Liver (tissue), 9 donors: ENCODE measurements around the gene SLC6A18. TPM values are rescaled to one million over a fixed set of nuclear protein-coding genes. Genes with fewer than 3 reads are reported as not detected.

ENCODE experiments used
- DNase-seq: peaks from one replicate; pipeline ENCODE4 v3.0.0-alpha.2; 2017; ENCODE audit warnings: low spot score
- H3K27ac ChIP-seq, 2 donors: one replicate each; pipeline ENCODE4 v1.7.0; 2013; ENCODE audit warnings: inconsistent platforms in 2 of 2, low read length in 2 of 2, control low read depth in 1 of 2, low read depth in 1 of 2, mild to moderate bottlenecking in 1 of 2
- H3K27me3 ChIP-seq, 4 donors: one replicate each; pipeline versions ENCODE4 v1.6.1 to v1.7.0; 2013; ENCODE audit warnings: low read length in 3 of 4, inconsistent platforms in 1 of 4, mild to moderate bottlenecking in 1 of 4, moderate library complexity in 1 of 4; ENCODE audit not compliant: control insufficient read depth in 4 of 4, insufficient read depth in 4 of 4
- H3K36me3 ChIP-seq, 4 donors: one replicate each; pipeline versions ENCODE4 v1.6.1 to v1.7.0; 2013; ENCODE audit warnings: low read length in 3 of 4, mild to moderate bottlenecking in 3 of 4, low read depth in 1 of 4, moderate library complexity in 1 of 4; ENCODE audit not compliant: control insufficient read depth in 4 of 4, insufficient read depth in 3 of 4
- H3K4me1 ChIP-seq, 4 donors: one replicate each; pipeline versions ENCODE4 v1.6.1 to v1.7.0; 2013; ENCODE audit warnings: low read length in 3 of 4, mild to moderate bottlenecking in 3 of 4, moderate library complexity in 1 of 4; ENCODE audit not compliant: control insufficient read depth in 4 of 4, insufficient read depth in 4 of 4
- H3K4me3 ChIP-seq, 3 donors: one replicate each; pipeline versions ENCODE4 v1.6.1 to v1.7.0; 2013; ENCODE audit warnings: low read length in 3 of 3, control low read depth in 1 of 3, low read depth in 1 of 3, mild to moderate bottlenecking in 1 of 3
- H3K9ac ChIP-seq, 2 donors: one replicate each; pipeline ENCODE4 v1.7.0; 2013; ENCODE audit warnings: low read length in 2 of 2, mild to moderate bottlenecking in 2 of 2, moderate library complexity in 2 of 2, control low read depth in 1 of 2, low read depth in 1 of 2
- H3K9me3 ChIP-seq, 4 donors: one replicate each; pipeline versions ENCODE4 v1.6.1 to v1.7.0; 2013; ENCODE audit warnings: low read length in 3 of 4; ENCODE audit not compliant: control insufficient read depth in 4 of 4
- EGR1 ChIP-seq, 2 donors: IDR thresholded peaks; 2 replicates each; pipeline ENCODE4 v1.6.1; 2016 to 2018; ENCODE audit warnings: antibody characterized with exemption in 2 of 2, low read depth in 2 of 2
- FOXA1 ChIP-seq: IDR thresholded peaks from 2 replicates; pipeline ENCODE4 v1.6.1; 2016; ENCODE audit warnings: antibody characterized with exemption
- FOXA2 ChIP-seq: IDR thresholded peaks from 2 replicates; pipeline ENCODE4 v1.6.1; 2016; ENCODE audit warnings: antibody characterized with exemption
- GABPA ChIP-seq, 2 donors: IDR thresholded peaks in 1 of 2; conservative IDR thresholded peaks in 1 of 2; 2 replicates each; pipeline ENCODE4 v1.6.1; 2016; ENCODE audit warnings: antibody characterized with exemption in 2 of 2, mild to moderate bottlenecking in 1 of 2, moderate library complexity in 1 of 2
- HNF4A ChIP-seq, 2 donors: conservative IDR thresholded peaks; 2 replicates each; pipeline ENCODE4 v1.6.1; 2016; ENCODE audit warnings: antibody characterized with exemption in 2 of 2, mild to moderate bottlenecking in 2 of 2
- HNF4G ChIP-seq: IDR thresholded peaks from 2 replicates; pipeline ENCODE4 v1.6.1; 2016; ENCODE audit warnings: antibody characterized with exemption
- JUND ChIP-seq, 2 donors: IDR thresholded peaks; 2 replicates each; pipeline ENCODE4 v1.6.1; 2016; ENCODE audit warnings: antibody characterized with exemption in 2 of 2
- NR2F2 ChIP-seq: IDR thresholded peaks from 2 replicates; pipeline ENCODE4 v1.6.1; 2016; ENCODE audit warnings: antibody characterized with exemption
- RAD21 ChIP-seq, 2 donors: IDR thresholded peaks; 2 replicates each; pipeline ENCODE4 v1.6.1; 2016; ENCODE audit warnings: antibody characterized with exemption in 2 of 2, mild to moderate bottlenecking in 2 of 2
- RXRA ChIP-seq, 2 donors: IDR thresholded peaks; 2 replicates each; pipeline ENCODE4 v1.6.1; 2017 to 2018; ENCODE audit warnings: antibody characterized with exemption in 2 of 2, mild to moderate bottlenecking in 1 of 2
- SP1 ChIP-seq: IDR thresholded peaks from 2 replicates; pipeline ENCODE4 v1.6.1; 2018; ENCODE audit warnings: antibody characterized with exemption, mild to moderate bottlenecking
- TAF1 ChIP-seq: conservative IDR thresholded peaks from 2 replicates; pipeline ENCODE4 v1.6.1; 2016; ENCODE audit warnings: antibody characterized with exemption, mild to moderate bottlenecking
- YY1 ChIP-seq: IDR thresholded peaks from 2 replicates; pipeline ENCODE4 v1.6.1; 2016; ENCODE audit warnings: antibody characterized with exemption, mild to moderate bottlenecking
- WGBS: extraction: QIAGEN DNeasy Blood & Tissue Kit; methylation state at CpG from one replicate; pipeline ENCODE4 v1.1.7; 2013; 5-methylcytosine and 5-hydroxymethylcytosine counted together
- polyA plus RNA-seq, 2 donors: library from polyadenylated mRNA; stranded (reverse) in 1 of 2; unstranded in 1 of 2; fragments of 200-250 nt in 1 of 2; fragments of >200 nt in 1 of 2; fragmentation: Nextera tagmentation in 1 of 2; extraction: Ambion mirVana in 1 of 2; gene quantifications; one replicate each; pipeline versions ENCODE4 v1.2.1 to v1.2.3, GENCODE V29; 2013 to 2015
- total RNA-seq, 2 donors: library from RNA; depleted of rRNA; stranded (reverse); fragments of >200 nt; gene quantifications; one replicate each; pipeline ENCODE4 v1.2.3, GENCODE V29; 2014
- TF ChIP-seq, protein P1 (sequence below): IDR thresholded peaks from 2 replicates; pipeline ENCODE4 v1.6.1; 2016; ENCODE audit warnings: antibody characterized with exemption
- TF ChIP-seq, protein P2 (sequence below): IDR thresholded peaks from 2 replicates; pipeline ENCODE4 v1.6.1; 2016; ENCODE audit warnings: antibody characterized with exemption, mild to moderate bottlenecking
- TF ChIP-seq, protein P3 (sequence below): fragments of 150-350 bp; IDR thresholded peaks from 2 replicates; pipeline ENCODE4 v1.5.1; 2017; ENCODE audit warnings: improper control_type of control experiment, low read depth, low read length; ENCODE audit not compliant: missing input control
- TF ChIP-seq, protein P4 (sequence below): IDR thresholded peaks from 2 replicates; pipeline ENCODE4 v1.6.1; 2016; ENCODE audit warnings: antibody characterized with exemption
- TF ChIP-seq, protein P5 (sequence below): IDR thresholded peaks from 2 replicates; pipeline ENCODE4 v1.6.1; 2016; ENCODE audit warnings: antibody characterized with exemption
- donor health status: healthy.
- donor health status: healthy.
- donor health status: healthy.
- donor health status: healthy.
- donor health status: healthy.

SLC6A18 gene
- total and polyA plus RNA-seq, 4 donors = not detected

DNA sequence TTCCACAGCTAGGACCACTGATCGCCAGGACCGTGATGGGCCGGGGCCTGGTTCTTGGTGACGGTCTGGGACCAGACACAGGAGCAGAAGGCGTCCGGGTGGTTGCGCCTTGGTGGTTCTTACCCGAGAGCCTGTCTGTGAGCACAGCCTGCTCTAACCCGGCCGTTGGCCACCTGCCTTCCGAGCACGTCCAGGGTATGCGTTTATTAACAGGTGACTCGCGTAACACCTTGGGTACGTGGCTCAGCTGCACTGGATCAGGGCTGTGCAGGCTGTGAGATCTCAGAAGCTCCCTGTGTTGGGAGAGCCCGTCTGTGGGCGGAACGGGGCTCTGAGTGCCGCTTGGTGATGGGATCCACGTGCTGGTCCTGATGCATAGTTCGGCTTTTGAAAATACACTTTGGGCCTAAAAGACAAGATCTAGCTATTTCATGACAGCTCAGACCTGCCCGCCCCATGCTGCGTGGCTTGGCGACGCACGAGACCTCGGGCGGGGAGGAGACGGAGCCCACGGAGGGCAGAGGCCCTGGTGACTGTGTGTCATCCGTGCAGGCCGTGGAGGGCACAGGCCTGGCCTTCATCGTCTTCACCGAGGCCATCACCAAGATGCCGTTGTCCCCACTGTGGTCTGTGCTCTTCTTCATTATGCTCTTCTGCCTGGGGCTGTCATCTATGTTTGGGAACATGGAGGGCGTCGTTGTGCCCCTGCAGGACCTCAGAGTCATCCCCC is 6.7 kb upstream of the SLC6A18 start:
- H3K9ac ChIP-seq = no peak overlapping the region
- TF ChIP-seq TAF1 (no peak), YY1 (no peak), EGR1 (IDR thresholded peaks at IDR 0.05; ENCODE audit: low read depth in 2 of 2) (no peak), FOXA2 (no peak), HNF4G (no peak), HNF4A (conservative IDR thresholded peaks at IDR 0.05) (no peak), JUND (IDR thresholded peaks at IDR 0.05) (no peak), GABPA (IDR thresholded peaks at IDR 0.05 in 1 of 2, conservative IDR thresholded peaks at IDR 0.05 in 1 of 2) (no peak), SP1 (no peak), RAD21 (IDR thresholded peaks at IDR 0.05) (no peak), NR2F2 (no peak), FOXA1 (no peak), RXRA (IDR thresholded peaks at IDR 0.05) (no peak)
- TF ChIP-seq, protein P1, sequence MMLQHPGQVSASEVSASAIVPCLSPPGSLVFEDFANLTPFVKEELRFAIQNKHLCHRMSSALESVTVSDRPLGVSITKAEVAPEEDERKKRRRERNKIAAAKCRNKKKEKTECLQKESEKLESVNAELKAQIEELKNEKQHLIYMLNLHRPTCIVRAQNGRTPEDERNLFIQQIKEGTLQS = no peak
- TF ChIP-seq, protein P2, sequence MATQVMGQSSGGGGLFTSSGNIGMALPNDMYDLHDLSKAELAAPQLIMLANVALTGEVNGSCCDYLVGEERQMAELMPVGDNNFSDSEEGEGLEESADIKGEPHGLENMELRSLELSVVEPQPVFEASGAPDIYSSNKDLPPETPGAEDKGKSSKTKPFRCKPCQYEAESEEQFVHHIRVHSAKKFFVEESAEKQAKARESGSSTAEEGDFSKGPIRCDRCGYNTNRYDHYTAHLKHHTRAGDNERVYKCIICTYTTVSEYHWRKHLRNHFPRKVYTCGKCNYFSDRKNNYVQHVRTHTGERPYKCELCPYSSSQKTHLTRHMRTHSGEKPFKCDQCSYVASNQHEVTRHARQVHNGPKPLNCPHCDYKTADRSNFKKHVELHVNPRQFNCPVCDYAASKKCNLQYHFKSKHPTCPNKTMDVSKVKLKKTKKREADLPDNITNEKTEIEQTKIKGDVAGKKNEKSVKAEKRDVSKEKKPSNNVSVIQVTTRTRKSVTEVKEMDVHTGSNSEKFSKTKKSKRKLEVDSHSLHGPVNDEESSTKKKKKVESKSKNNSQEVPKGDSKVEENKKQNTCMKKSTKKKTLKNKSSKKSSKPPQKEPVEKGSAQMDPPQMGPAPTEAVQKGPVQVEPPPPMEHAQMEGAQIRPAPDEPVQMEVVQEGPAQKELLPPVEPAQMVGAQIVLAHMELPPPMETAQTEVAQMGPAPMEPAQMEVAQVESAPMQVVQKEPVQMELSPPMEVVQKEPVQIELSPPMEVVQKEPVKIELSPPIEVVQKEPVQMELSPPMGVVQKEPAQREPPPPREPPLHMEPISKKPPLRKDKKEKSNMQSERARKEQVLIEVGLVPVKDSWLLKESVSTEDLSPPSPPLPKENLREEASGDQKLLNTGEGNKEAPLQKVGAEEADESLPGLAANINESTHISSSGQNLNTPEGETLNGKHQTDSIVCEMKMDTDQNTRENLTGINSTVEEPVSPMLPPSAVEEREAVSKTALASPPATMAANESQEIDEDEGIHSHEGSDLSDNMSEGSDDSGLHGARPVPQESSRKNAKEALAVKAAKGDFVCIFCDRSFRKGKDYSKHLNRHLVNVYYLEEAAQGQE = no peak
- TF ChIP-seq, protein P3, sequence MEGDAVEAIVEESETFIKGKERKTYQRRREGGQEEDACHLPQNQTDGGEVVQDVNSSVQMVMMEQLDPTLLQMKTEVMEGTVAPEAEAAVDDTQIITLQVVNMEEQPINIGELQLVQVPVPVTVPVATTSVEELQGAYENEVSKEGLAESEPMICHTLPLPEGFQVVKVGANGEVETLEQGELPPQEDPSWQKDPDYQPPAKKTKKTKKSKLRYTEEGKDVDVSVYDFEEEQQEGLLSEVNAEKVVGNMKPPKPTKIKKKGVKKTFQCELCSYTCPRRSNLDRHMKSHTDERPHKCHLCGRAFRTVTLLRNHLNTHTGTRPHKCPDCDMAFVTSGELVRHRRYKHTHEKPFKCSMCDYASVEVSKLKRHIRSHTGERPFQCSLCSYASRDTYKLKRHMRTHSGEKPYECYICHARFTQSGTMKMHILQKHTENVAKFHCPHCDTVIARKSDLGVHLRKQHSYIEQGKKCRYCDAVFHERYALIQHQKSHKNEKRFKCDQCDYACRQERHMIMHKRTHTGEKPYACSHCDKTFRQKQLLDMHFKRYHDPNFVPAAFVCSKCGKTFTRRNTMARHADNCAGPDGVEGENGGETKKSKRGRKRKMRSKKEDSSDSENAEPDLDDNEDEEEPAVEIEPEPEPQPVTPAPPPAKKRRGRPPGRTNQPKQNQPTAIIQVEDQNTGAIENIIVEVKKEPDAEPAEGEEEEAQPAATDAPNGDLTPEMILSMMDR = no peak
- TF ChIP-seq, protein P4, sequence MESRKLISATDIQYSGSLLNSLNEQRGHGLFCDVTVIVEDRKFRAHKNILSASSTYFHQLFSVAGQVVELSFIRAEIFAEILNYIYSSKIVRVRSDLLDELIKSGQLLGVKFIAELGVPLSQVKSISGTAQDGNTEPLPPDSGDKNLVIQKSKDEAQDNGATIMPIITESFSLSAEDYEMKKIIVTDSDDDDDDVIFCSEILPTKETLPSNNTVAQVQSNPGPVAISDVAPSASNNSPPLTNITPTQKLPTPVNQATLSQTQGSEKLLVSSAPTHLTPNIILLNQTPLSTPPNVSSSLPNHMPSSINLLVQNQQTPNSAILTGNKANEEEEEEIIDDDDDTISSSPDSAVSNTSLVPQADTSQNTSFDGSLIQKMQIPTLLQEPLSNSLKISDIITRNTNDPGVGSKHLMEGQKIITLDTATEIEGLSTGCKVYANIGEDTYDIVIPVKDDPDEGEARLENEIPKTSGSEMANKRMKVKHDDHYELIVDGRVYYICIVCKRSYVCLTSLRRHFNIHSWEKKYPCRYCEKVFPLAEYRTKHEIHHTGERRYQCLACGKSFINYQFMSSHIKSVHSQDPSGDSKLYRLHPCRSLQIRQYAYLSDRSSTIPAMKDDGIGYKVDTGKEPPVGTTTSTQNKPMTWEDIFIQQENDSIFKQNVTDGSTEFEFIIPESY = no peak
- TF ChIP-seq, protein P5, sequence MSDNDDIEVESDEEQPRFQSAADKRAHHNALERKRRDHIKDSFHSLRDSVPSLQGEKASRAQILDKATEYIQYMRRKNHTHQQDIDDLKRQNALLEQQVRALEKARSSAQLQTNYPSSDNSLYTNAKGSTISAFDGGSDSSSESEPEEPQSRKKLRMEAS = no peak
- DNase-seq = no peak
- H3K4me3 ChIP-seq = no peak overlapping the region
- WGBS = 90% methylated on average over 38 of the region's 38 CpGs
- H3K4me1 ChIP-seq = no peaks in the 10 kb centered on the region
- H3K27me3 ChIP-seq = no peaks in the 10 kb centered on the region
- H3K9me3 ChIP-seq = peaks cover 0 to 2% (median 0%) of the 10 kb centered on the region in 4 donors
- no peaks in the 10 kb centered on the region for H3K36me3 ChIP-seq
- H3K27ac ChIP-seq = no peak overlapping the region
